IPS-18a (cell line): ENCODE measurements around the gene MYH14.

ENCODE experiments used
- H3K27ac ChIP-seq: one replicate; pipeline ENCODE4 v1.5.1; 2013; ENCODE audit warnings: low read length
- H3K27me3 ChIP-seq: one replicate; pipeline ENCODE4 v1.6.1; 2013; ENCODE audit warnings: mild to moderate bottlenecking, low read length; ENCODE audit not compliant: control insufficient read depth, insufficient read depth
- H3K36me3 ChIP-seq: one replicate; pipeline ENCODE4 v1.6.1; 2013; ENCODE audit warnings: low read depth, low read length; ENCODE audit not compliant: control insufficient read depth
- H3K4me1 ChIP-seq: one replicate; pipeline ENCODE4 v1.6.1; 2013; ENCODE audit warnings: low read depth, low read length; ENCODE audit not compliant: control insufficient read depth
- H3K4me3 ChIP-seq: one replicate; pipeline ENCODE4 v1.5.1; 2013; ENCODE audit warnings: low read length
- H3K9ac ChIP-seq: one replicate; pipeline ENCODE4 v1.6.1; 2013; ENCODE audit warnings: mild to moderate bottlenecking, low read length, moderate library complexity
- H3K9me3 ChIP-seq: one replicate; pipeline ENCODE4 v1.6.1; 2013; ENCODE audit warnings: low read depth, low read length; ENCODE audit not compliant: control insufficient read depth

The MYH14 gene

DNA sequence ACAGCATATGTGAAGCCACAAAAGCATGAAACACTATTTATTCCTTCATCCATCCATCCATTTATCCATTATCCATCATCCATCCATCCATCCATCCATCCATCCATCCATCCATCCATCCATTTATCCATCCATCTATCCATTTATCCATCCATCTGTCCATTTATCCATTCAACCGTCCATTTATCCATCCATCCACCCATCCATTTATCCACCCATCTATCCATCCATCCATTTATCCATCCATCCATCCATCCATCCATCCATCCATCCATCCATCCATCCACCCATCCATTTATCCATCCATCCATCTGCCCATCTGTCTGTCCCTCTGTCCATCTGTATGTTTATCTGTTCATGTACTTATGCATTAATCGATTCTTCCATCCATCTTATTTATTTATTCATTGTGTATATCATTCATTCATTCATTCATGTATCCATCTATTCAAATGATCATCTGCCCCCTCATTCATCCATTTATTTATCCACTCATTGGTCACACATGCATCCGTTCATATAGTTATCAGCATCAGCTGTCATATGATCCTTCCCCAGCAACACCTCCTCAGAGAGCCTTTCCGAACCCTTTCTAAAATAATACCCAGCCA is 7.0 kb upstream of the MYH14 start:
- H3K9me3 ChIP-seq, result no peaks in the 10 kb centered on the region
- no peaks in the 10 kb centered on the region for H3K36me3 ChIP-seq
- no peaks in the 10 kb centered on the region for H3K27me3 ChIP-seq
- no peak overlapping the region for H3K9ac ChIP-seq
- no peak overlapping the region for H3K4me3 ChIP-seq
- H3K27ac ChIP-seq, result no peak overlapping the region
- H3K4me1 ChIP-seq, result no peaks in the 10 kb centered on the region

DNA sequence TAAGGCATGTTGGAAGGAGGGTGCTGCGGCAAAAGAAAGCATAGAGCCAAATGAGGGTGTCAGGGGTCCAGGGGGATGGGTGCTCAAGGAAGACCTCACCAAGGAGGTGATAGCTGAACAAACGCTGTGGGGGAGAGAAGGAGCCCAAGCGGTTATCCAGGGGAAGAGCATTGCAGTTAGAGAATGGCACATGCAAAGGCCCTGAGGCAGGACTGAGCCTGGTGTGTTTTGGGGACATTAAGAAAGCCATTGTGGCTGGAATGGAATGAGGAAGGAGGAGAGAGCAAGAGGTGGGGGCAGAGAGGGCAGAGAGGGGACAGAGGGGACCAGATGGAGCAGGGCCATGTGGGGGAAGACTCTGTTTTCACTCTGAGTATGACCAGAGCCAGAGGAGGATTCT is 6.1 kb upstream of the MYH14 start:
- Histone ChIP-seq H3K36me3 (no peaks in the 10 kb centered on the region), H3K27me3 (no peaks in the 10 kb centered on the region), H3K4me3 (no peak overlapping the region), H3K9me3 (no peaks in the 10 kb centered on the region), H3K9ac (no peak overlapping the region), H3K27ac (no peak overlapping the region), H3K4me1 (no peaks in the 10 kb centered on the region)

DNA sequence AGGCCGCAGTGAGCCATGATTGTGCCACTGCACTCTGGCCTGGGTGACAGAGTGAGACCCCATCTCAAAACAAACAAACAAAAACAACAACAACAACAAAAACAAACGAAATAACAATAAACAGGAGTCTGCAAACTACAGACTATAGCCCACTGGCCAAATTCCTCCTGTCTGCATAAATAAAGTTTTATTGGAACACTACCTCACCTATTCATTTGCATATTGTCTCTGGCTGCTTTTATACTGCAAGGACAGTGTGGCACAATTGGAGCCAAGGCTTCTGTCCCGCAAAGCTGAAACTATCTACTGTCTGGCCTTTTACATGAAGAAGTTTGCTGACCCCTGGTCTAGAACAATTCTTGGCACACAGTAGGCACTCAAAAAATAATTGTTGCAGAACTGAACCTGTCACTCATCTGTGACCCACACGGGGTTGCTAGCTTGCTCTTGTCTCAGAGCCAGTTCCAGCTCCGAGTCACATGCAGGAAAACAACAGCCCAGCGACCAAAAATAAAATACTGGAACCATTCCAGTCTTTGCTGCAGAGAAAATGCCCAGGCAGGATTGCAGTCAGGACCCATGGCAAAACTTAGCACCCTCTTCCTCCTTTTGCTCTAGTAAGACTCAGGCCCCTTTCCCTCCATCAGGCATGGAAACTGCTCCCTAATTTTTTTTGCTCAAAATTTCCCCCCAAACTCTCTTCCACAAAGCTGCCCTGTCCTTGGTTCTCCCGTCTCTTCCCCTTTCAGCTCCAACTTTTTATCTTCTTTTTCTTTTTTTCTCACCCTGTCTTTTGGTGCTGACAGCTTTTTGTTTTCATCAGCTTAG is 4.8 kb upstream of the MYH14 start:
- no peaks in the 10 kb centered on the region for H3K9me3 ChIP-seq
- no peaks in the 10 kb centered on the region for H3K4me1 ChIP-seq
- no peaks in the 10 kb centered on the region for H3K36me3 ChIP-seq
- H3K9ac ChIP-seq, result no peak overlapping the region
- peaks cover 6% of the 10 kb centered on the region for H3K27me3 ChIP-seq
- no peak overlapping the region for H3K27ac ChIP-seq
- no peak overlapping the region for H3K4me3 ChIP-seq

DNA sequence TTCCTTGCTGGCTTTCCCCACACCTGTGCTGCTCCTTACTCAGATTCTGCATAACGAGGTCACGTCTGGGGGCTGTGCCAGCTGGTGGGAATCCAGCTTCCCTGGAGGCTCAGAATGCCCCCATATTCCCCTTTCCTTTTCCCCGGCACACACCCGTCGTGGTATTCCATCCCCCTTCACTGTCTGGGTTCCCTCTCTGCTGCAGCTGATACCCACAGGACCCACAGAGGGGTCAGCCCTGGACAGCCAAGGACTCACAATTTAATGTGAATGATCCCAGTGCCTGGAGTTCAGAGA is 4.2 kb upstream of the MYH14 start:
- no peaks in the 10 kb centered on the region for H3K9me3 ChIP-seq
- H3K9ac ChIP-seq, result no peak overlapping the region
- H3K36me3 ChIP-seq, result no peaks in the 10 kb centered on the region
- H3K27me3 ChIP-seq, result peaks cover 12% of the 10 kb centered on the region
- H3K4me1 ChIP-seq, result no peaks in the 10 kb centered on the region
- H3K27ac ChIP-seq, result no peak overlapping the region
- H3K4me3 ChIP-seq, result no peak overlapping the region

DNA sequence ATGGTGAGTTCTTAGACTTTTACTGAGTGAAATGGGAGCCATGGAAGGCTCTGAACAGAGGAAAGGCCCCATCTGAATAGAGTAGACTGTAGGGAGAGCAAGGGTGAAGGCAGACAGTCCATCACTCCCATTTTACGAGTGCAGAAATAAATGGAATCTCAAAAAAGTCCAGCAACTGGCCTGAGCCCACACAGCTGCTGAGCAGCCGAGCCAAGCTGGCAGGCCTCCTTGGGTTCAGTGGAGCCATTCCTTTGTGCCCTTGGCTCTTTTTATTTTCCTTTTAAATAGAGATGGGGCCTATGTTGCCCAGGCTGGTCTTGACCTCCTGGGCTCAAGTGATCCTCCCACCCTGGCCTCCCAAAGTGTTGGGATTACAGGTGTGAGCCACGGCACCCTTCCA is 1.0 kb upstream of the MYH14 start:
- Histone ChIP-seq H3K4me1 (peaks cover 3% of the 10 kb centered on the region), H3K27ac (no peak overlapping the region), H3K4me3 (no peak overlapping the region), H3K9me3 (no peaks in the 10 kb centered on the region), H3K9ac (no peak overlapping the region), H3K27me3 (peaks cover 15% of the 10 kb centered on the region), H3K36me3 (no peaks in the 10 kb centered on the region)

DNA sequence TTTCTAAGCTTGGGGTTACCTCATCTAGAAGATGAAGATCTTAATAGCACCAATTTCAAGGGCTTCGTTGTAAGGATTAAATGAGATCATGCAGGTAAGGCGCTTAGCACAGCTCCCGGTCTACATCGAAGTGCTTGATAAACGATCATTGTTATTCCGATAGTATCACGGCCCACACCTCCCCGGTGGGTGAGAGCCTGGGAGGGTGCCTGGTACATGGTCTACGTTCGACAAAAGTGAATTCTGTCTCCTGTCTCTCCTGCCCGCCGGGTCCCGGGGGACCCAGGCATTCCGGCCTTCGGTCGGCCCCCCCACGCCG is 501 bp upstream of the MYH14 start:
- no peak overlapping the region for H3K9ac ChIP-seq
- peak overlapping the region; percentile 59 for H3K4me3 ChIP-seq

DNA sequence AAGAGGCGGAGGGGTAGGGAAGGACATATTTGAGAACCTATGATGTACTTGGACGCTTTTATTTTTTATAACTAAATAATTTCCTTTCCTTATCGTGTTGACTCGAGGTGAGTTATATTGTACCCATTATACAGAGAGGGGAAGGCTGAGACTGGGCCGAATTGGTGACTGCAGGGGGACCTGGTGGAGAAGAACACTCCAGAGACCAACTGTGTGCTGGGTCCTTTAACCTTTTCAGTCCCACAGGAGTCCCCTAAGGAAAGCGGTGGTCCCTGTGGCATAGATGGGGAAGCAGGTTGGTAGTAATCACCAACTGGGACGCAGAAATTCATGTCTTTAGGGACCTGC is 633 bp downstream of the MYH14 start:
- peaks cover 15% of the 10 kb centered on the region for H3K27me3 ChIP-seq
- H3K4me1 ChIP-seq, result peaks cover 3% of the 10 kb centered on the region
- H3K27ac ChIP-seq, result no peak overlapping the region
- no peaks in the 10 kb centered on the region for H3K9me3 ChIP-seq
- H3K9ac ChIP-seq, result no peak overlapping the region
- H3K36me3 ChIP-seq, result no peaks in the 10 kb centered on the region
- H3K4me3 ChIP-seq, result peak overlapping the region; percentile 65

More for the DNA sequence above, 501 bp upstream of the MYH14 start:
- H3K27ac ChIP-seq, result no peak overlapping the region
- no peaks in the 10 kb centered on the region for H3K36me3 ChIP-seq
- H3K27me3 ChIP-seq, result peaks cover 15% of the 10 kb centered on the region
- H3K9me3 ChIP-seq, result no peaks in the 10 kb centered on the region
- peaks cover 3% of the 10 kb centered on the region for H3K4me1 ChIP-seq

DNA sequence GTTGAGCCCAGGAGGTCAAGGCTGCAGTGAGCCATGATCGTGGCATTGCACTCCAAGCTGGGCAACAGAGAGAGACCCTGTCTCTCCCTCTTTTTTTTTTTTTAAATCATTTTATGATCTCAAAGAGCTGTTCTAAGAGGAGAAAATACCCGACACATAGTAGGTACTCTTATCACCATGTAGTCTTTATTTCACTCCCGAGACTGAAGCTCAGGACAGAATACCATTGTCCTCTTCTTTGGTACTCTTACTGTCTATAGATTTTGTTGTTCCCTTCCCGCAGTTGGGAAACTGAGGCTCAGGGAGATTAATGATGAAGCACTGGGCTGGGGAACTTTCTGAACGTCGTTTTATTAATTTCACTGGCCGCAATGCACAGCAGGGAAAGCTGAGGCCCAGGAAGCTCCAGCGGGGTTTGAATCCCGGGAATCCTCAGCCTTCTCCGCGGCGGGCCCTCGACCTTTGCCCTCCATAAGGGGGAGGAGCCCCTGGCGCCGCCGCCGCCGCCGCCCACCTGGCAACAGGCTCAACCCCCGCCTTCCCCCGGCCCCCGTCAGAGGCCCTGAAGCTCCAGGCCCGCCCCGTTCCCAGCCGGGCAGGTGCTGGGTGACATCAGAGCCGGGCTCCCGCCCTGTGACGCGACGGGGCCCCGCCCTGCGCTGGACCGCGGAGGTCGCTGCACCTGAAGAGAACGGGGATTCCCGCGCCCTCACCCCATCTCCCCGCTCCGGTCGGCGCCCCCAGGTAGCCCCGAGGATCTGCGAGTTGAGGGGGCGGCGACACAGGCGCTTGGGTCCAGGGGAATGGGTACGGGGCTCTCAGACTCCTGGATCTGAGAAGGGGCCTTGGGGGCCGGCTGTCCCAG is 1.6 kb downstream of the MYH14 start:
- H3K9me3 ChIP-seq, result no peaks in the 10 kb centered on the region
- H3K4me3 ChIP-seq, result peak overlapping the region; percentile 57
- H3K4me1 ChIP-seq, result peaks cover 3% of the 10 kb centered on the region
- H3K27ac ChIP-seq, result no peak overlapping the region
- H3K27me3 ChIP-seq, result peaks cover 15% of the 10 kb centered on the region
- H3K36me3 ChIP-seq, result no peaks in the 10 kb centered on the region
- peak overlapping the region; percentile 27 for H3K9ac ChIP-seq

DNA sequence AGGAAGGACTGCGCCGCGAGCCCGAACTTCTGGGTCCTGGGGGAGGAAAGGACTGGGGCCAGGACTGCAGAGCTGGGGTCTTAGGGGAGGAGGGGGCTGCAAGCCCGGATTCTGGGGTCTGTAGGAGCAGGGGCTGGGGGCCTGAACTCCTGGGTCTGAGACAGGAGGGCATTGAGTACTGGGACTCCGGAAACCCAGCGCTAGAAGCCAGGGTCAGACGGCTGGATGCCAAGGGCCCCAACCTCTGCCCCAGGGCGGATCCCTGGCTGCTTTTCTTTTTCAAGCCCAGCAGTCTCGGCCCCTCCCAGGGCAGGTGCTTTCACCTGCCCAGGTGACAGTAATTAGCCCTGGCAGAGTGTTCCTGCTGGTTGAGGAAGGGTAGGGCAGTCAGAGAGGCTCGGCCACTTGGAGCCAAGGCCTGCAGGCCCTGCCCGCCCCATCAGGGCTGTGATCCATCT is 2.3 kb downstream of the MYH14 start:
- no peaks in the 10 kb centered on the region for H3K36me3 ChIP-seq
- H3K4me1 ChIP-seq, result peaks cover 3% of the 10 kb centered on the region
- no peak overlapping the region for H3K27ac ChIP-seq
- H3K9ac ChIP-seq, result peak overlapping the region; percentile 27
- peaks cover 15% of the 10 kb centered on the region for H3K27me3 ChIP-seq
- H3K9me3 ChIP-seq, result no peaks in the 10 kb centered on the region
- peak overlapping the region; percentile 57 for H3K4me3 ChIP-seq

DNA sequence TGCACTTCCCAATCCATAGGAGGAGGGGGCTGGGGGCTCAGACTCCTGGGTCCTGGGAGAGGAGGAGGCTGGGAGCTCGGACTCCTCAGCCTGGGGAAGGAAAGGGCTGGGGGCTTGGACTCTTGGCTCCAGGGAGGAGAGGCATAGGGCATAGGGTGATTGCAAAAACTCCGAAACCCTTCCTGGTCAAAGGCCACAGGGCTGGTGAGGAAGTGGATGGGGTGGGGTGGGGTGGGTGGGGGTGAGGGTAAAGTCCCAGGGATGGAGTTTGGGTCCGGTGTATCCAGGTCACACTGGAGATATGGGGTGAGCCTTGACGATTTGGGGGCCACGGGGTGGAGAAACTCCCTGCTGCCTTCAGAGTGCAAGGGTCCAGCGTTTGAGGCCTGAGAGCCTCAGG is 2.8 kb downstream of the MYH14 start:
- Histone ChIP-seq H3K4me3 (no peak overlapping the region), H3K9me3 (no peaks in the 10 kb centered on the region), H3K4me1 (peaks cover 3% of the 10 kb centered on the region), H3K27me3 (peaks cover 15% of the 10 kb centered on the region), H3K9ac (no peak overlapping the region), H3K27ac (no peak overlapping the region), H3K36me3 (no peaks in the 10 kb centered on the region)

DNA sequence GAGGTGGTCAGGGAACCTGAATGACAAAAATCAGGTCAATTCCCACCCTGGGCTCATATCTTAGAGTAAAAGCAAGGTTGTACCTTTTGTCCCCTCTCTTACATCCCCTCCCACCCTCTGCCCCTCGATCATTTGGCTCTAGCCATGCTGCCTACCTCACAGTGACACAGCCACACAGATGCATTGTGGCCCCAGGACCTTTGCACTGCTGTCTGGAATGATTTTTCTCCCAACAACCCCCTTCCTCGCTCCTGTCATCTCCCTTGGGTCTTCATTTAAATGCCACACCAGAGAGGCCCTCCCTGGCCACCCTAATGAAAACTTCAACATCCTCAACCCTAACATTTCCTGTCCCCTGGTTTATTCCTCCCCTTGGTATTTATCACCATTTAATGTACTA is 4.3 kb downstream of the MYH14 start:
- Histone ChIP-seq H3K4me1 (peaks cover 3% of the 10 kb centered on the region), H3K4me3 (no peak overlapping the region), H3K9ac (no peak overlapping the region), H3K27ac (no peak overlapping the region), H3K9me3 (no peaks in the 10 kb centered on the region), H3K36me3 (no peaks in the 10 kb centered on the region), H3K27me3 (peaks cover 11% of the 10 kb centered on the region)
